ENCODE results near the gene GLUL. TPM values are rescaled to one million over a fixed set of nuclear protein-coding genes. Genes with fewer than 3 reads are reported as not detected.

Gene GLUL
- total and polyA plus RNA-seq, 7 experiments from 2014 or later: 44.9 to 357 (median 68.2) TPM

GRCh38 chr1:182408435-182409075 is 17.0 kb upstream of the GLUL start:
- Histone ChIP-seq H3K27ac (ENCODE audit: low read depth, low read length) (no peak overlapping the region), H3K27me3 (ENCODE audit: control insufficient read depth in 2 of 2, insufficient read depth in 2 of 2, low read length in 2 of 2) (no peaks in the 10 kb centered on the region), H3K36me3 (ENCODE audit: control insufficient read depth in 2 of 3, insufficient read depth in 3 of 3, low read length in 3 of 3) (no peaks in the 10 kb centered on the region), H3K9me3 (ENCODE audit: control insufficient read depth in 2 of 3, low read length in 3 of 3) (no peaks in the 10 kb centered on the region), H3K4me3 (ENCODE audit: low read length) (no peak overlapping the region), H3K4me1 (ENCODE audit: control insufficient read depth in 2 of 2, insufficient read depth in 2 of 2, low read length in 2 of 2) (no peaks in the 10 kb centered on the region)
- Mint-ChIP-seq H3K9me3 (peaks cover 0 to 10% (median 2%) of the 10 kb centered on the region in 11 donors), H3K4me3 (no peak overlapping the region), H3K27ac (no peak overlapping the region), H3K4me1 (no peaks in the 10 kb centered on the region), H3K36me3 (no peaks in the 10 kb centered on the region), H3K27me3 (peaks cover 11 to 48% (median 28%) of the 10 kb centered on the region in 5 donors)
- intact Hi-C loops (cut with micrococcal nuclease): no loop called here
- ChIA-PET POLR2A (no interaction called here), CTCF (interaction anchor here (1.2 kb wide), 1 partner anchor 12 kb away, joined by 3 read pairs; no protein-coding TSS in a partner anchor)
- no peak for DNase-seq
- no peak for ATAC-seq

DNA sequence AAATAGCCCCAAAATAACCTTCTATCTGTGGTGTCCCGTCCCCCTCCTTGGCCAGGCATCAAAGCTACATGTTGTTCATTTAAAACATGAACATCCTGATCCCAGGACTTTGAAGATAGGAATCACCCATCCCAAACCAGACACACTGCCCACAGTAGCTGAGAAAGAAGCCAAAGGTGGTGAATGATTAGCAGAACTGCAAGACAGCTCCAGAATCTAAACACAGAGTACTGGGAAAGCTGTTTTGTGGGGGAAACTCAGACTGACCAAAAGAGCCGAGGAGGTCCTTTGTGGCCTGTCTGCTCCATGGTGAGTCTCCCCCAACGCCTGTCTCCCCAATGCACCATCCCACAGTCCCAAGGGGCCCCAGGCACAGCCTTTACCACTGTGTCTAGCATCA is 16.1 kb upstream of the GLUL start:
- no peaks in the 10 kb centered on the region for H3K36me3 ChIP-seq (ENCODE audit: control insufficient read depth in 2 of 3, insufficient read depth in 3 of 3, low read length in 3 of 3)
- ChIA-PET POLR2A (no interaction called here), CTCF (interaction anchor here (1.2 to 1.4 kb wide), 2 partner anchors 11 to 323 kb away, joined by 3 to 4 read pairs; no protein-coding TSS in a partner anchor)
- DNase-seq: no peak
- Mint-ChIP-seq H3K27ac (no peak overlapping the region), H3K36me3 (no peaks in the 10 kb centered on the region), H3K4me1 (no peaks in the 10 kb centered on the region), H3K27me3 (peaks cover 10 to 56% (median 29%) of the 10 kb centered on the region in 5 donors), H3K9me3 (peaks cover 0 to 10% (median 2%) of the 10 kb centered on the region in 11 donors), H3K4me3 (no peak overlapping the region)
- no peak for ATAC-seq
- H3K27me3 ChIP-seq (ENCODE audit: control insufficient read depth in 2 of 2, insufficient read depth in 2 of 2, low read length in 2 of 2): no peaks in the 10 kb centered on the region
- H3K4me3 ChIP-seq (ENCODE audit: low read length): no peak overlapping the region
- H3K27ac ChIP-seq (ENCODE audit: low read depth, low read length): no peak overlapping the region
- no peaks in the 10 kb centered on the region for H3K4me1 ChIP-seq (ENCODE audit: control insufficient read depth in 2 of 2, insufficient read depth in 2 of 2, low read length in 2 of 2)
- intact Hi-C loops (cut with micrococcal nuclease): no loop called here
- no peaks in the 10 kb centered on the region for H3K9me3 ChIP-seq (ENCODE audit: control insufficient read depth in 2 of 3, low read length in 3 of 3)

GRCh38 chr1:182406012-182406411 is 14.4 kb upstream of the GLUL start:
- no peak for DNase-seq
- no peaks in the 10 kb centered on the region for H3K4me1 ChIP-seq (ENCODE audit: control insufficient read depth in 2 of 2, insufficient read depth in 2 of 2, low read length in 2 of 2)
- no peak for ATAC-seq
- Mint-ChIP-seq H3K9me3 (peaks cover 0 to 10% (median 2%) of the 10 kb centered on the region in 11 donors), H3K27me3 (peaks cover 10 to 58% (median 29%) of the 10 kb centered on the region in 5 donors), H3K36me3 (no peaks in the 10 kb centered on the region), H3K4me1 (no peaks in the 10 kb centered on the region), H3K27ac (no peak overlapping the region), H3K4me3 (no peak overlapping the region)
- H3K36me3 ChIP-seq (ENCODE audit: control insufficient read depth in 2 of 3, insufficient read depth in 3 of 3, low read length in 3 of 3): no peaks in the 10 kb centered on the region
- no peaks in the 10 kb centered on the region for H3K27me3 ChIP-seq (ENCODE audit: control insufficient read depth in 2 of 2, insufficient read depth in 2 of 2, low read length in 2 of 2)
- no peak overlapping the region for H3K4me3 ChIP-seq (ENCODE audit: low read length)
- ChIA-PET POLR2A (no interaction called here), CTCF (interaction anchor here (1.2 kb wide), 1 partner anchor 9 kb away, joined by 4 read pairs; no protein-coding TSS in a partner anchor)
- no peaks in the 10 kb centered on the region for H3K9me3 ChIP-seq (ENCODE audit: control insufficient read depth in 2 of 3, low read length in 3 of 3)
- no peak overlapping the region for H3K27ac ChIP-seq (ENCODE audit: low read depth, low read length)
- intact Hi-C loops (cut with micrococcal nuclease): no loop called here

DNA sequence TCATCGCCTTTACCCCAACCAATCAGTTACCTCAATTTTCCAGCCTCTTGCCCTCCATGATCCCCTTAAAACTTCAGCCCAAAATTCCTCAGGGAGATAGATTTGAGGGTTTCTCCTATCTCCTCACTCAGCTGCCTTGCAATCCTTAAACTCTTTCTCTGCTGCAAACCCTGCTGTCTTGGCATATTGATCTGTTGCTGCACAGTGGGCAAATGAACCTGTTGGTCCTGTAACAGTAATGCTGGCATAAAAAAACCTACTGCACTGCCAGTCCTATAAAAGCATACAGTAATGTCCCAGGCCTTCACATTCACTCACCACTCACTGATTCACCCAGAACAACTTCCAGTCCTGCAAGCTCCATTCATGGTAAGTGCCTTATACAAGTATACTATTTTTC is 14.0 kb upstream of the GLUL start:
- Mint-ChIP-seq H3K27me3 (peaks cover 10 to 54% (median 28%) of the 10 kb centered on the region in 5 donors), H3K9me3 (peaks cover 0 to 10% (median 2%) of the 10 kb centered on the region in 11 donors), H3K27ac (no peak overlapping the region), H3K4me3 (no peak overlapping the region), H3K36me3 (no peaks in the 10 kb centered on the region), H3K4me1 (no peaks in the 10 kb centered on the region)
- Histone ChIP-seq H3K4me1 (ENCODE audit: control insufficient read depth in 2 of 2, insufficient read depth in 2 of 2, low read length in 2 of 2) (no peaks in the 10 kb centered on the region), H3K27me3 (ENCODE audit: control insufficient read depth in 2 of 2, insufficient read depth in 2 of 2, low read length in 2 of 2) (no peaks in the 10 kb centered on the region), H3K9me3 (ENCODE audit: control insufficient read depth in 2 of 3, low read length in 3 of 3) (no peaks in the 10 kb centered on the region), H3K27ac (ENCODE audit: low read depth, low read length) (no peak overlapping the region), H3K36me3 (ENCODE audit: control insufficient read depth in 2 of 3, insufficient read depth in 3 of 3, low read length in 3 of 3) (no peaks in the 10 kb centered on the region), H3K4me3 (ENCODE audit: low read length) (no peak overlapping the region)
- no peak for DNase-seq
- intact Hi-C loops (cut with micrococcal nuclease): no loop called here
- ChIA-PET CTCF (interaction anchor here (1.2 kb wide), 1 partner anchor 9 kb away, joined by 4 read pairs; no protein-coding TSS in a partner anchor), POLR2A (no interaction called here)
- ATAC-seq: no peak

GRCh38 chr1:182404781-182405180 is 13.2 kb upstream of the GLUL start:
- H3K36me3 Mint-ChIP-seq: no peaks in the 10 kb centered on the region
- H3K9me3 ChIP-seq (ENCODE audit: control insufficient read depth in 2 of 3, low read length in 3 of 3): no peaks in the 10 kb centered on the region
- no peaks in the 10 kb centered on the region for H3K27me3 ChIP-seq (ENCODE audit: control insufficient read depth in 2 of 2, insufficient read depth in 2 of 2, low read length in 2 of 2)
- ChIA-PET CTCF (interaction anchor here (1.2 kb wide), 1 partner anchor 8 kb away, joined by 4 read pairs; no protein-coding TSS in a partner anchor), POLR2A (no interaction called here)
- H3K27ac Mint-ChIP-seq: no peak overlapping the region
- H3K27me3 Mint-ChIP-seq: peaks cover 7 to 49% (median 22%) of the 10 kb centered on the region in 5 donors
- DNase-seq: no peak
- intact Hi-C loops (cut with micrococcal nuclease): no loop called here
- peaks cover 0 to 10% (median 2%) of the 10 kb centered on the region in 11 donors for H3K9me3 Mint-ChIP-seq
- no peaks in the 10 kb centered on the region for H3K36me3 ChIP-seq (ENCODE audit: control insufficient read depth in 2 of 3, insufficient read depth in 3 of 3, low read length in 3 of 3)
- no peak for ATAC-seq
- no peak overlapping the region for H3K4me3 ChIP-seq (ENCODE audit: low read length)
- H3K4me1 Mint-ChIP-seq: no peaks in the 10 kb centered on the region
- H3K4me3 Mint-ChIP-seq: no peak overlapping the region
- no peaks in the 10 kb centered on the region for H3K4me1 ChIP-seq (ENCODE audit: control insufficient read depth in 2 of 2, insufficient read depth in 2 of 2, low read length in 2 of 2)
- no peak overlapping the region for H3K27ac ChIP-seq (ENCODE audit: low read depth, low read length)

GRCh38 chr1:182400567-182400966 is 9.0 kb upstream of the GLUL start, which contains the start of gene TEDDM1:
TEDDM1 (minus strand) TSS chr1:182400667; CDS start chr1:182400485, 182 bp downstream.
- intact Hi-C loops (cut with micrococcal nuclease): no loop called here
- Histone ChIP-seq H3K9me3 (ENCODE audit: control insufficient read depth in 2 of 3, low read length in 3 of 3) (no peaks in the 10 kb centered on the region), H3K36me3 (ENCODE audit: control insufficient read depth in 2 of 3, insufficient read depth in 3 of 3, low read length in 3 of 3) (no peaks in the 10 kb centered on the region), H3K27ac (ENCODE audit: low read depth, low read length) (no peak within 1 kb of the TSS), H3K27me3 (ENCODE audit: control insufficient read depth in 2 of 2, insufficient read depth in 2 of 2, low read length in 2 of 2) (no peaks in the 10 kb centered on the region), H3K4me1 (ENCODE audit: control insufficient read depth in 2 of 2, insufficient read depth in 2 of 2, low read length in 2 of 2) (no peaks in the 10 kb centered on the region), H3K4me3 (ENCODE audit: low read length) (no peak within 1 kb of the TSS)
- Mint-ChIP-seq H3K36me3 (peaks cover 0 to 2% (median 0%) of the 10 kb centered on the region in 5 donors), H3K9me3 (peaks cover 0 to 4% (median 2%) of the 10 kb centered on the region in 11 donors), H3K27me3 (peaks cover 0 to 41% (median 4%) of the 10 kb centered on the region in 5 donors), H3K4me3 (no peak within 1 kb of the TSS), H3K27ac (no peak within 1 kb of the TSS), H3K4me1 (peaks cover 4 to 6% (median 5%) of the 10 kb centered on the region in 7 donors)
- CTCF ChIA-PET: interaction anchor here (12.0 to 12.1 kb wide), 2 partner anchors 257 to 317 kb away, joined by 202 to 230 read pairs; no protein-coding TSS in a partner anchor
- DNase-seq (no peak), ATAC-seq (no peak)
- POLR2A ChIA-PET: no interaction called here
